HepG2 (cell line): ENCODE data around the gene TRMT2A. TPM values are rescaled to one million over a fixed set of nuclear protein-coding genes. Genes with fewer than 3 reads are reported as not detected.

Source experiments
- ATAC-seq: fragments of 200-7000 bp; cut with Tn5 transposase; 3 replicates; pipeline ENCODE4 v1.9.1; 2020; ENCODE audit warnings: mild to moderate bottlenecking, moderate library complexity
- BruUV-seq: library from RNA; stranded (reverse); fragments of 400-500 nt; replicated peaks from 2 replicates; lab custom pipeline; 2021; lab: Mats Ljungman, UMichigan
- CTCF ChIA-PET: fragments of 300-600 bp; formaldehyde crosslinking; extraction: SDS; loops from one replicate; lab custom pipeline; 2021; ENCODE audit warnings: low total read pairs, inconsistent platforms, low intra/inter-chr PET ratio; lab: Yijun Ruan, JAX
- POLR2A ChIA-PET: fragments of 350-600 bp; sonication (Branson Sonifier 250); formaldehyde crosslinking; loops from one replicate; lab custom pipeline; 2020; ENCODE audit warnings: antibody characterized with exemption, inconsistent platforms; lab: Yijun Ruan, JAX
- DNase-seq: peaks from one replicate; pipeline ENCODE4 v3.0.0-alpha.2; 2015; ENCODE audit warnings: low spot score
- FAIRE-seq: peaks from 3 replicates; lab custom pipeline; 2011; peaks lifted over from hg19 to GRCh38; lab: Jason Lieb, UNC
- H2AFZ ChIP-seq: one replicate; pipeline ENCODE4 v1.6.1; 2011; ENCODE audit warnings: low read length, inconsistent platforms
- H3K27ac ChIP-seq: fragments of 300-600 bp; 3 replicates; pipeline ENCODE4 v1.8.0; 2011; ENCODE audit warnings: mixed run types, mild to moderate bottlenecking, mixed read lengths, low read length, inconsistent platforms; ENCODE audit not compliant: insufficient read depth; ENCODE audit errors: extremely low read length
- H3K27me3 ChIP-seq, 2 experiments: fragments of 200-600 bp in 1 of 2; 2 replicates in 1 of 2; 3 replicates in 1 of 2; pipeline versions ENCODE4 v1.6.0 to v1.8.0; 2011; ENCODE audit warnings: low read length in 2 of 2, mild to moderate bottlenecking in 2 of 2, moderate library complexity in 2 of 2, inconsistent platforms in 1 of 2; ENCODE audit not compliant: insufficient read depth in 2 of 2, control insufficient read depth in 1 of 2
- H3K36me3 ChIP-seq, 2 experiments: fragments of 200-600 bp in 1 of 2; replicated peaks in 1 of 2; 2 replicates in 1 of 2; 3 replicates in 1 of 2; pipeline versions ENCODE4 v1.5.1 to v1.8.0; 2011; ENCODE audit warnings: low read length in 2 of 2, inconsistent platforms in 1 of 2; ENCODE audit not compliant: insufficient read depth in 2 of 2, control insufficient read depth in 1 of 2
- H3K4me1 ChIP-seq: 2 replicates; pipeline ENCODE4 v1.5.1; 2012; ENCODE audit warnings: low read length, inconsistent platforms; ENCODE audit not compliant: insufficient read depth
- H3K4me2 ChIP-seq: 2 replicates; pipeline ENCODE4 v1.6.0; 2011; ENCODE audit warnings: low read depth, low read length, inconsistent platforms
- H3K4me3 ChIP-seq, 3 experiments: fragments of 200-600 bp in 1 of 3; sonication (generic), shearing (Covaris generic) in 1 of 3; replicated peaks in 1 of 3; 2 replicates each; pipeline ENCODE4 v1.5.1; 2011 to 2016; ENCODE audit warnings: low read length in 3 of 3, inconsistent platforms in 2 of 3, low read depth in 2 of 3, mild to moderate bottlenecking in 2 of 3, control low read depth in 1 of 3, mixed read lengths in 1 of 3; ENCODE audit not compliant: insufficient read depth in 1 of 3
- H3K79me2 ChIP-seq: one replicate; pipeline ENCODE4 v1.6.1; 2011; ENCODE audit warnings: low read length, inconsistent platforms; ENCODE audit not compliant: insufficient read depth
- H3K9ac ChIP-seq: 2 replicates; pipeline ENCODE4 v1.6.0; 2011; ENCODE audit warnings: mild to moderate bottlenecking, low read depth, low read length, inconsistent platforms; ENCODE audit not compliant: insufficient read depth
- H3K9me3 ChIP-seq: 2 replicates; pipeline ENCODE4 v1.5.1; 2012; ENCODE audit warnings: mild to moderate bottlenecking, low read length
- H4K20me1 ChIP-seq: 2 replicates; pipeline ENCODE4 v1.6.0; 2011; ENCODE audit warnings: inconsistent platforms, mild to moderate bottlenecking, low read length, moderate library complexity; ENCODE audit not compliant: insufficient read depth
- ARID4A ChIP-seq: sonication (generic); formaldehyde crosslinking; IDR thresholded peaks from 2 replicates; pipeline ENCODE4 v1.5.0; 2020; ENCODE audit warnings: mild to moderate bottlenecking, missing genetic modification reagents, borderline replicate concordance
- ETV6 ChIP-seq: sonication (generic); formaldehyde crosslinking; conservative IDR thresholded peaks from 2 replicates; pipeline ENCODE4 v1.4.0; 2020; ENCODE audit warnings: missing genetic modification reagents
- FOXP4 ChIP-seq: sonication (generic); formaldehyde crosslinking; IDR thresholded peaks from 2 replicates; pipeline ENCODE4 v1.4.0; 2020; ENCODE audit warnings: missing genetic modification reagents
- HNF1A ChIP-seq, 2 experiments: sonication (generic) in 1 of 2; formaldehyde crosslinking in 1 of 2; IDR thresholded peaks; 2 replicates each; pipeline versions ENCODE4 v1.4.0 to v1.6.1; 2016 to 2020; ENCODE audit warnings: borderline replicate concordance in 1 of 2, low read depth in 1 of 2, mild to moderate bottlenecking in 1 of 2, missing genetic modification reagents in 1 of 2
- XBP1 ChIP-seq: sonication (generic); formaldehyde crosslinking; IDR thresholded peaks from 2 replicates; pipeline ENCODE4 v1.5.0; 2020; ENCODE audit warnings: missing genetic modification reagents
- ZBTB46 ChIP-seq: sonication (generic); formaldehyde crosslinking; IDR thresholded peaks from 2 replicates; pipeline ENCODE4 v1.4.0; 2020; ENCODE audit warnings: mild to moderate bottlenecking, missing genetic modification reagents, borderline replicate concordance
- ZNF652 ChIP-seq: IDR thresholded peaks from 2 replicates; pipeline ENCODE4 v1.6.1; 2016; ENCODE audit warnings: low read depth, borderline replicate concordance
- whole genome bisulfite sequencing: methylation state at CpG from one replicate; pipeline ENCODE4 v1.1.6; 2017; ENCODE audit warnings: low lambda C conversion rate; 5-methylcytosine and 5-hydroxymethylcytosine counted together
- in situ Hi-C: cut with HindIII; loops from 2 replicates; pipeline ENCODE4 v1.10.0; 2017; ENCODE audit warnings: low pct_unique_long_range_greater_than_20kb; ENCODE audit not compliant: extremely low pct_ligation_motif_present
- intact Hi-C: fragments of 100-400 bp; cut with micrococcal nuclease; formaldehyde crosslinking; loops from one replicate; pipeline ENCODE4 v1.10.0; 2022; ENCODE audit not compliant: unreplicated experiment
- polyA plus RNA-seq, 8 experiments: library from polyadenylated mRNA; depleted of rRNA in 3 of 8; stranded (reverse) in 7 of 8; unstranded in 1 of 8; fragments of >200 nt; fragmentation: Illumina TruSeq in 4 of 8; extraction: Trizol in 4 of 8; gene quantifications; 2 replicates each; pipeline versions ENCODE4 v1.2.1 to v1.2.3, GENCODE V29; 2011 to 2016; ENCODE audit warnings: low read depth in 4 of 8, missing spikeins in 1 of 8, mixed read lengths in 1 of 8; ENCODE audit not compliant: insufficient read depth in 1 of 8
- total RNA-seq, 5 experiments: library from RNA; depleted of rRNA; stranded (reverse); fragments of >200 nt; fragmentation: Illumina TruSeq; extraction: Trizol; gene quantifications; 2 replicates each; pipeline ENCODE4 v1.2.3, GENCODE V29; 2016; ENCODE audit warnings: low read depth in 1 of 5

Gene TRMT2A
- total and polyA plus RNA-seq, 2 of the 13 experiments (the other 11 are each of a cell fraction or from before 2014, with no cell fraction given): 24.0 to 30.3 TPM

- TF ChIP-seq HNF1A (IDR thresholded peaks at IDR 0.05; ENCODE audit: low read depth): no peak
- TF ChIP-seq HNF1A (CRISPR knock-in tag; IDR thresholded peaks at IDR 0.05; ENCODE audit: borderline replicate concordance): no peak
Measured at GRCh38 chr22:20149257-20150250, 32.5 kb upstream of the TRMT2A start (continued).

GRCh38 chr22:20148414-20148813 lies 31.4 kb upstream of the TRMT2A start:
- no peak for FAIRE-seq
- no peak for TF ChIP-seq ETV6 (CRISPR knock-in tag)
- TF ChIP-seq ZBTB46 (CRISPR knock-in tag): no peak
- TF ChIP-seq ZNF652 (CRISPR knock-in tag): no peak
- TF ChIP-seq FOXP4 (CRISPR knock-in tag): no peak
- no peak for TF ChIP-seq XBP1 (CRISPR knock-in tag)
- no peak for TF ChIP-seq ARID4A (CRISPR knock-in tag)

More at GRCh38 chr22:20148414-20148813, 31.4 kb upstream of the TRMT2A start:
- H3K4me1 ChIP-seq: 0 out of 2 replicates have a peak, but pooled peaks cover 12% of the 10 kb centered on the region
- WGBS: 86% methylated on average over 1 of the region's 18 CpGs
- ChIA-PET POLR2A (no interaction called here), CTCF (no interaction called here)
- no peak for ATAC-seq
- DNase-seq: no peak
- H4K20me1 ChIP-seq: no peaks in the 10 kb centered on the region
- no peak overlapping the region for H3K9ac ChIP-seq
- no peaks in the 10 kb centered on the region for H3K9me3 ChIP-seq
- in situ Hi-C loops (no loop called here), intact Hi-C loops (no loop called here)
- no peaks in the 10 kb centered on the region for H3K79me2 ChIP-seq
- H3K36me3 ChIP-seq: no peaks in the 10 kb centered on the region
- no peak overlapping the region for H3K27ac ChIP-seq
- H2AFZ ChIP-seq: no peak overlapping the region
- peaks cover 5 to 14% of the 10 kb centered on the region in 2 experiments; a peak in 4 of 5 replicates for H3K27me3 ChIP-seq
- H3K4me3 ChIP-seq: no peak overlapping the region
- no peak overlapping the region for H3K4me2 ChIP-seq
- BruUV-seq: no TSS peak
